Glomerular visceral epithelial cell (primary cell): ENCODE measurements around the gene XPNPEP2.

Experiments used
- DNase-seq: peaks from one replicate; pipeline ENCODE4 v3.0.0-alpha.2; 2016; ENCODE audit errors: extremely low spot score

XPNPEP2 gene

DNA sequence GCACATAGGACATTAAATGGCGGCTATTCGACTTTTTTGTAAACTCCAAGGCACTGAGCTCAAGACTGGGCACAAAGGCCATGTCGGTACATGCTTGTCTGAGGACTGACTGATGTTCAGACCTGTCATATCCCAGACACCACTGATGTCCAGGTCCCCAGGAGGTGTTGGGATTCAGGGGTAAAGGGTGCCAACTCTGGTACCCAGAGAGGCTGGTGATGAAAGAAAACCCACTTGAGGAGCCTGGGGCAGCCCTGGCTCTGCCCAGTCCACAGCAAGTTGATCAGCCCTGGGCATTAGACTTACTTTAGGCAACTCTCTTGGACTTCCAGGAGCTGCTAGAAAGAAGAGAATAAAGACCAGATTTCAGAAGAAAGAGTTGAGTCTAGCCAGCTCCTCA, 59.7 kb downstream of the XPNPEP2 start:
- DNase-seq = no peak

GRCh38 chrX:129798888-129799287, 60.1 kb downstream of the XPNPEP2 start:
- no peak for DNase-seq

- DNase-seq = no peak
These were observed 61.4 kb downstream of the XPNPEP2 start for GRCh38 chrX:129800186-129800585.

- no peak for DNase-seq
These were observed 64.1 kb downstream of the XPNPEP2 start for GRCh38 chrX:129802863-129803262.

DNA sequence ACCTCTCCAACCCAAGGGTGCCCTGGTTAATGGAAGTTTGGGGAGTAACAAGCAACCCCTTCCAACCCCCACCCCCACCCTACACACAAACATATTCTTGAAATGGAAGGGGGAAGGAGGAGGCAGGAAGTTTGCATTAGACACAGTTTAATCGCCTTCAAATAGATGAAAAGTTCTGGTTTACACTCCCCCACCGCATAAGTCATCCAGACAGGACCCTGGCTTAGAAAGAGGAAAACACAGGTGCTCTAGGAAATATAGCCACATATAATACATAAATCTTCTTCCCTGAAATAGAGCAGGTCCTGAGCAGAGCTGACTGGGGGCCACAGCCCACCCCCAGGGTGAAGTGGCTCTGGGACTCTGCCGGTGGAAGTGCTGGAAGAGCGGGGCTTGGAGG, 66.0 kb downstream of the XPNPEP2 start:
- DNase-seq = no peak

- no peak for DNase-seq
These were observed 69.5 kb downstream of the XPNPEP2 start for GRCh38 chrX:129808158-129808828.

- no peak for DNase-seq
These were observed 70.3 kb downstream of the XPNPEP2 start for GRCh38 chrX:129808829-129809796.

- no peak for DNase-seq
These were observed 75.0 kb downstream of the XPNPEP2 start for GRCh38 chrX:129813662-129814368.

- DNase-seq = no peak
These were observed 79.3 kb downstream of the XPNPEP2 start for GRCh38 chrX:129818123-129818522.
